ENCODE data around the gene MUSK. TPM values are rescaled to one million over a fixed set of nuclear protein-coding genes. Genes with fewer than 3 reads are reported as not detected.
A peak's percentile ranks its signal among the peaks of the same experiment; 100 is the strongest.
"Not testable (repeated sequence)": the region's sequence is repeated elsewhere in the genome, so short reads cannot be mapped to it uniquely, and the experiment has no call there.

Gene MUSK
- polyA plus RNA-seq, 1 donor: 0.15 TPM

DNA sequence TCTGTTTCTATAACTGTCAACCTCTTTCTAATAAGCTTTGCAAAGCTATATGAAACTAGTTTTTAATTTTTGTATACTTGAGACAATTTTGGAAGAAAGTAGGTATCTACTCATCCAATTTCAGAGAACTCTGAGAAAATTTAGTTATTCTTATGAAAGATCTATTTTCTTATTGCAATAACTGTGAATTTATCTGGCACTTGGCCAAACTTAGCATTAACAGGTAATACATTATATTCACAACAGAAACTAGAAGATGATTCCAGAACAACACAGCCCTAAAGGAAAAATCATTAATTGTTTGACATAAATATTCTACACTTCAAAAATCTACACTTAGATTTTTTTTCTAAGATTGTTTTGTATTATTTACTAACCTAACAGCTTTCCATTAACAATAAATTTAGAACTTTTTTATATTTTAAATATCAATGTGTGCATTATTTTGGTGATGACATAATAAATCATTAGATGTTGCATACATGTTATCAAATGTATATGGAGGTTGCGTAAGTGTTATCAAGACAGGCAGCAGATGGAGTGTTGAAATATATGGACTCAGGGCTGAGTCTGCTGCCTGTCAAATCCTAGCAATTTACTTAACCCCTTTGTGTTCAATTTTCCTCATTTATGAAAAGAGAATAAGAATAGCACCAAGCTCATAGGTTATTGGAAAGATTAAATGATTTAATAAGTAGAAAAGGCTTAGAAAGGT is 141.8 kb downstream of the MUSK start:
- no peak for DNase-seq

DNA sequence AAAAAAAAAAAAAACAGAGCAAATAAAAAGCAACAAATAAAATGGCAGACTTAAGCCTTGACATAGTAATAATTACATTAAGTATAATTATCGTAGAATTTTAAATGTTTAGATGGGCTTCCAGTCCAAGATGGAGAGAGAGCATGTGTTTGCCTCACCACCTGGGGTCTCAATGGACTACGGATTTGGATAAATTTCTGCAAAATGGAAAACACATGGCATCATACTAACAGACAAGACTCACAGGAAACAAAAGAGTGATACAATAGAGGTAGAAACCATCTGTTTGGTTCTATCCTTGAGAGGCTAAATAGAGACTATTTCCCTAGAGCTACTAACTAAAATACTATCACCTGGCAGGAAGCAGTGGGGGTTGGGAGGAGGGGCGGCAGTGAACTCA is 144.3 kb downstream of the MUSK start:
- DNase-seq: no peak

DNA sequence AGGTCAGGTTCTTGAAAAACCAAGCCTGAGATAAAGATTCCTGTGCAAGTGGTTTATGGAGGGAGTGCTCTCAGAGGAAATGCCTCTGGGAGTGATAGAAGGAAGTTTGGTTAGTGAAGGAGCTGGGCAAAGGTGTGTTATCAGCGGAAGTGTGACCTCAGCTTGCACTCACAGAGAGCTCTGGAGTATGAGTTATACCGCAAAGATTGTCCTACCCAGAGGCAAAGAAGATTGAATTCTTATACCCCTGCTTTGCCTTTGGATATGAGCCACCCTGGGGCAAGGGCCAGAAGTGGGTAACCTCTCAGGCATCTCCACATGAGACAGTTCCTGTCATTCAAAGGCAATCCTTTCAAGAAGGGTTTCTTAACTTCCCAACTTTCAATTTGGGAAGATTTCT is 145.6 kb downstream of the MUSK start:
- no peak for DNase-seq

- no peak for DNase-seq
Measured at GRCh38 chr9:110815361-110815760, 146.8 kb downstream of the MUSK start.

DNA sequence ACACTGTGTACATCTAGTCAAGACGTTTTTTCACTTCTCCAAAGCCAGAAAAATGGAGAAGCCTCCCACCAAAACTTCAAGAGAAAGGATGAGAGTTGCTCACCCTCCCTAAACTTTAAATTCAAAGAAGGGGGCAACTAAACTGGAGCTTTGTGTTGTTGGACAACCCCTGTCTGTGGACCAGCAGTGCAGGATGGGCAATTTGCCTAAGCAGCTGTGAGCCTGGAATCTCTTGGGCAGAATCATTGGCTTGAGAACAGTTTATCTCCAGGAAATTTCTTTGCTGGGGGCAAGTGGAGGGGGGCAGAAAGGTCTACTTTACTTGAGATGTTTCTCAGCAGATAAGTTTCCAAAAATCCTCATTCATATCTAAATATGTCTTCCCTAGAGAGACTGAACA is 151.8 kb downstream of the MUSK start:
- DNase-seq: no peak

- DNase-seq: no peak
Measured at GRCh38 chr9:110821064-110821463, 152.5 kb downstream of the MUSK start.

- not testable (repeated sequence) for DNase-seq
Measured at GRCh38 chr9:110825129-110825528, 156.5 kb downstream of the MUSK start.

GRCh38 chr9:110825950-110826349 is 157.4 kb downstream of the MUSK start:
- DNase-seq: no peak

- not testable (repeated sequence) for DNase-seq
Measured at GRCh38 chr9:110826400-110826799, 157.8 kb downstream of the MUSK start.

DNA sequence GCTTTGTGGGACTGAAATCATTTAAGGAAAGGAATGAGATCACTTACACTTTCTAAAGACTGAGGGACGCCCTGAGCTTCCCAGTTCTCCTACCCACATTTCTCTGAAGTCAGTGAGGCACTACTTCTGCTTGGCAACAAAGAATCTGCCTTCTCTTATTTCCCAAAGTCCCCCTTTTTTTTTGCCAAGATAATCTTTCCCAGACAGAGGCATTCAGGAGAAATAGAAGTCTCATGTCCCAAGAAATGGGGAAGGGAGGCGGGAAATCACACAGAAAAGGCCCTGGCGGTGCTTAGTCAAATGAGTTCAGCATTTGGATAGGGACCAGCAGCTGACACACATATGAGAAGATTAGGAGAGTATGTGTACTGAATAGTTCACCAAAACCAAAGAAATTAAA is 159.7 kb downstream of the MUSK start:
- no peak for DNase-seq

GRCh38 chr9:110830495-110830894 is 161.9 kb downstream of the MUSK start:
- no peak for DNase-seq

GRCh38 chr9:110832926-110833325 is 164.3 kb downstream of the MUSK start:
- no peak for DNase-seq

- DNase-seq: peak; percentile 31
Measured at GRCh38 chr9:110835404-110835803, 166.8 kb downstream of the MUSK start.

DNA sequence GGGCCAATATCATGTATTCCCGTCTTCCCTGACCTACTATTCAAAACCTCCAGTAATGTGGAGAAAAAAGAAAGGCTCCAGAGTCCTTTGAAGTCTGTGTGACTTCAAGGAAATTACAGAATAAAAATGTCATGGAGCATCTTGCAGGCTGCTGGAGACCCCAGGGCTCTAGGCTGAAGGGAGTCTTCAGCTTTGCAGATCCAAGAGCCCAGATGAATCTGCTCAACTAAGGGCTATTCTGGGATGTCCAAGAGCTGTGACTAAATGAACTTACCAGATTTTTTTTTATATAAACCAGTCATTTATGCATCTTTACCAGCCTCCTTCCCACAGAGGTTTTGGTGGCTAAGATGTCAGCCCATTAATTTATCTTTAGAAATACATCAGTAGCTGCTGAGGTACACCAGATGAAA is 167.3 kb downstream of the MUSK start:
- no peak for DNase-seq

- DNase-seq: no peak
Measured at GRCh38 chr9:110837401-110838005, 168.9 kb downstream of the MUSK start.

GRCh38 chr9:110842169-110842568 is 173.6 kb downstream of the MUSK start:
- DNase-seq: no peak

DNA sequence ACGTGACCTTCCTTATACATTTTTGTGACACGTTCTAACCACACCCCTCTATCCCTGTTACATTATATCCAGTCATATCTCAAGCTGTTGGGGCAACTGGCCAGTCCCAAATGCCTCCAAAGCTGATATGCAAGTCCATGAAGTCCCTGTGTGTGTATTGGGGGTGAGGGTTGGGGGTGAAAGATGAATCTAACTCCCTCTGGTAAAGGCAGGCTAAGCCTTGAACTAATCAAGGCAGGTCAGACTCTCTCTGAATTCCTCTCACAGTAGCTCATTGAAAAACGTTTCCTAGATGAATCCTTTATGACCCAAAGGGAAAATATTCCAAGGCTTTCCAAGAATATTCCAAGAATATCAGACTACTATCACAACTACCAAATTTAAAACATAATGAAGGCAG is 174.4 kb downstream of the MUSK start:
- DNase-seq: no peak

GRCh38 chr9:110844121-110844520 is 175.5 kb downstream of the MUSK start:
- DNase-seq: no peak

- DNase-seq: no peak
Measured at GRCh38 chr9:110846215-110846614, 177.6 kb downstream of the MUSK start.

GRCh38 chr9:110847671-110848070 is 179.1 kb downstream of the MUSK start:
- DNase-seq: no peak

DNA sequence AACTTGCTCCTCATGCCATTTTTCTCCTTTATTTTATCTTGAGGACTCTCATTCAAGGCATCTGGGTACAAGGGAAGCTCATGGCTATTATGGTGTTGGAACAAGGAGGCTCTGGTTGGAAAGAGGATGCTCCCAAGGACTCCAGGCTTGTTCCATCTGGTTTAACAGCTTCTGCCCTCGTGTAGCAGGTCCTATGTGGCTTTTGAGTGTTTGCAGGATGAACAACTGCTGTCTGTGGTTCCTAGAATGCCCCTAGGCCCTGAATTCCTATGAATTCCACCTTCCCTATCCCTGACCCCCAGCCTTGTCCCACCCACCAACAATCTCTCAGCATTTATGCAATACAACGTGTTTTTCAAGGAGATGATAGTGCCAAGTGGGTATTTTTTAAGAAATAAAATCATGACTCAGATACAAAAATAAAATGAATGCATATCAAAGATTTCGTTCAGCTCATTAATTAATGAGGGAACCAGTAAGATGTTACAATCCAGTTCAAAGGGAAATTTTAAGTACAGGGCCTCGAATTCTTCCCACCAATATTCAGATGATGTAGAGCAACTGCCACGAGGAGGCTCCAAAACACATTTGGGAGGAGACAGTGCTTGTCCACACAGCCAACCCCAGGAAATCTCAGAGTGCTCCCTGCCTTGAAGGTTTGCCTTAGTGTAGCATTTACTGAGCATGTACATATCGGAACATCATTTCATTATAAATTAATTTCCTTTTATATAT is 182.0 kb downstream of the MUSK start:
- no peak for DNase-seq

Measured in left kidney (tissue), 2 donors.